GM12873 (cell line): Measurements from ENCODE around the gene BCL2L1.

Experiments used
- CTCF ChIP-seq: IDR thresholded peaks from 2 replicates; pipeline ENCODE4 v1.5.1; 2012; ENCODE audit warnings: low read depth, mild to moderate bottlenecking, moderate library complexity, low read length, control low read depth; ENCODE audit not compliant: insufficient read depth; ENCODE audit errors: missing control alignments

BCL2L1 gene

GRCh38 chr20:31712112-31712553 is 10.5 kb downstream of the BCL2L1 start:
- no peak for TF ChIP-seq CTCF

- no peak for TF ChIP-seq CTCF
Observed at GRCh38 chr20:31711179-31712111, 11.2 kb downstream of the BCL2L1 start.

DNA sequence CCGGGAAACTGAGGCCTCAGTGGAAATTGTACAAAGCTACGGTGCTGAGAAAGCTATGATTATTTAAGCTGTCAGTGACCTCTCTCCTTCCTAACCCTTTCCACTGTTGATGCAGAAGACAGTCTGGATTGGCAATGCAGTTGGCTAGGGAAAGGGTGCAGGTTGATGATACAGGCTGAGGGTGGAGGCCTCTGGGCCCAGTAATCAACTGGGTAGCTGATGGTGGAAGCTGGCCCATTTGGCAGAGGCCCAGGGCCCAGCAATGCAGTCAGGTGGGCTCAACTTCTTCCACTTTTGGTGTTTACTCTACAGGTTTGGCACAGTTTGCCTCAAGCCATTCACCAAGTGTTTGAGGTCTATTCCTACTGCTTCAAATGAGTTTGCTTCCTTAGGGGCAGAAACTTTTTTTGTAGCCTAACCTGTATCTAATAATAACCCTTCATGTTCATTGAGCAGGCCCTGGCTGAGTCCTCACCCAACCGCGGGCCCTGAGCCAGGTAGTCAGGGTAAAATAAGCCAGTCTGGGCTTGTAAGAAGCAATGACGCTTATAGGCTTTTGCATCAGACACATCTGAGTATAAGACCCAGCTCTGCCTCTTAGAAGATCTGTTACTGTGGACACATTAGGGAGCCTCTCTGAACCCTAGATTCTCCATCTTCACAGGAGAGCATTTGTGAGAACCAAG is 12.1 kb downstream of the BCL2L1 start:
- no peak for TF ChIP-seq CTCF

GRCh38 chr20:31709939-31710338 is 12.7 kb downstream of the BCL2L1 start:
- TF ChIP-seq CTCF = no peak

- TF ChIP-seq CTCF = no peak
Observed at GRCh38 chr20:31708736-31709534, 13.7 kb downstream of the BCL2L1 start.

- no peak for TF ChIP-seq CTCF
Observed at GRCh38 chr20:31707994-31708735, 14.5 kb downstream of the BCL2L1 start.
